K562 (cell line): ENCODE measurements around the gene NREP. TPM values are rescaled to one million over a fixed set of nuclear protein-coding genes. Genes with fewer than 3 reads are reported as not detected.

ENCODE experiments used
- ATAC-seq: fragments of 200-7000 bp; cut with Tn5 transposase; 3 replicates; pipeline ENCODE4 v1.9.1; 2020; ENCODE audit warnings: moderate library complexity
- BruUV-seq: library from RNA; stranded (reverse); fragments of 400-500 nt; replicated peaks from 2 replicates; lab custom pipeline; 2021; lab: Mats Ljungman, UMichigan
- CTCF ChIA-PET: fragments of 300-600 bp; formaldehyde crosslinking; extraction: SDS; loops from one replicate; lab custom pipeline; 2021; ENCODE audit warnings: low intra/inter-chr PET ratio; lab: Yijun Ruan, JAX
- POLR2A ChIA-PET: fragments of 300-600, 350-650 bp; sonication (Branson Sonifier 250); formaldehyde crosslinking; extraction: SDS; loops from one replicate; lab custom pipeline; 2021; ENCODE audit warnings: antibody characterized with exemption, inconsistent platforms; lab: Yijun Ruan, JAX
- DNase-seq, 4 experiments: peaks; one replicate each; pipeline versions ENCODE4 v3.0.0 to v3.0.0-alpha.2; 2011 to 2018; ENCODE audit warnings: low spot score in 3 of 4, mixed read lengths in 3 of 4; ENCODE audit errors: extremely low read depth in 1 of 4
- FAIRE-seq: peaks from 2 replicates; lab custom pipeline; 2011; peaks lifted over from hg19 to GRCh38; lab: Jason Lieb, UNC
- H2AFZ ChIP-seq: 2 replicates; pipeline ENCODE4 v1.6.0; 2011; ENCODE audit warnings: low read depth, low read length, control low read depth, inconsistent platforms
- H3K27ac ChIP-seq: fragments of 200-600 bp; 3 replicates; pipeline ENCODE4 v1.8.0; 2011; ENCODE audit warnings: low read depth, mild to moderate bottlenecking, control low read depth, inconsistent platforms, low read length, moderate library complexity, mixed read lengths; ENCODE audit errors: extremely low read depth
- H3K27me3 ChIP-seq, 2 experiments: fragments of 300-600 bp in 1 of 2; 2 replicates in 1 of 2; 3 replicates in 1 of 2; pipeline versions ENCODE4 v1.6.0 to v1.8.0; 2011; ENCODE audit warnings: inconsistent platforms in 2 of 2, low read length in 2 of 2, mild to moderate bottlenecking in 1 of 2, mixed read lengths in 1 of 2, moderate library complexity in 1 of 2; ENCODE audit not compliant: control insufficient read depth in 2 of 2, insufficient read depth in 2 of 2
- H3K36me3 ChIP-seq: fragments of 300-600 bp; 3 replicates; pipeline ENCODE4 v1.8.0; 2011; ENCODE audit warnings: mild to moderate bottlenecking, low read length, inconsistent platforms; ENCODE audit not compliant: control insufficient read depth, insufficient read depth
- H3K4me1 ChIP-seq, 2 experiments: fragments of 200-600 bp in 1 of 2; replicated peaks in 1 of 2; 2 replicates in 1 of 2; 3 replicates in 1 of 2; pipeline versions ENCODE4 v1.5.1 to v1.8.0; 2011; ENCODE audit warnings: inconsistent platforms in 2 of 2, low read length in 2 of 2, mild to moderate bottlenecking in 1 of 2, mixed read lengths in 1 of 2, moderate library complexity in 1 of 2; ENCODE audit not compliant: control insufficient read depth in 2 of 2, insufficient read depth in 2 of 2
- H3K4me2 ChIP-seq: 2 replicates; pipeline ENCODE4 v1.6.1; 2011; ENCODE audit warnings: low read length, control low read depth, inconsistent platforms, mixed read lengths; ENCODE audit not compliant: insufficient read depth
- H3K4me3 ChIP-seq: fragments of 200-600 bp; sonication (generic), shearing (Covaris generic); 2 replicates; pipeline ENCODE4 v1.5.1; 2016; ENCODE audit warnings: control low read depth, inconsistent platforms
- H3K79me2 ChIP-seq: fragments of 200-600 bp; 3 replicates; pipeline ENCODE4 v1.8.0; 2011; ENCODE audit warnings: low read length, inconsistent platforms; ENCODE audit not compliant: control insufficient read depth, insufficient read depth
- H3K9ac ChIP-seq, 2 experiments: 2 replicates each; pipeline versions ENCODE4 v1.6.0 to v1.6.1; 2011; ENCODE audit warnings: low read depth in 2 of 2, low read length in 2 of 2, control low read depth in 1 of 2, inconsistent platforms in 1 of 2, mild to moderate bottlenecking in 1 of 2, mixed read lengths in 1 of 2; ENCODE audit not compliant: insufficient read depth in 1 of 2
- H3K9me1 ChIP-seq: one replicate; pipeline ENCODE4 v1.6.0; 2011; ENCODE audit warnings: inconsistent platforms, mild to moderate bottlenecking, low read length, moderate library complexity; ENCODE audit not compliant: control insufficient read depth, insufficient read depth
- H3K9me3 ChIP-seq: replicated peaks from 2 replicates; pipeline ENCODE4 v1.5.1; 2011; ENCODE audit warnings: low read depth, low read length, inconsistent platforms; ENCODE audit not compliant: control insufficient read depth, insufficient read depth
- H4K20me1 ChIP-seq: replicated peaks from 2 replicates; pipeline ENCODE4 v1.6.1; 2011; ENCODE audit warnings: low read length, inconsistent platforms, mixed read lengths; ENCODE audit not compliant: control insufficient read depth, insufficient read depth
- ARHGAP35 ChIP-seq: fragments of 450-650 bp; IDR thresholded peaks from 2 replicates; pipeline ENCODE4 v1.6.1; 2018; ENCODE audit not compliant: partially characterized antibody
- C11orf30 ChIP-seq: fragments of 450-650 bp; IDR thresholded peaks from 2 replicates; pipeline ENCODE4 v1.6.1; 2016; ENCODE audit warnings: low read depth, mild to moderate bottlenecking
- CBX2 ChIP-seq: fragments of 200-600 bp; sonication (generic); IDR thresholded peaks from one replicate; pipeline ENCODE4 v1.6.1; 2012; ENCODE audit warnings: mild to moderate bottlenecking, low read length, inconsistent platforms; ENCODE audit not compliant: insufficient read depth, poor library complexity, severe bottlenecking
- CHD1 ChIP-seq: fragments of 200-600 bp; sonication (generic); IDR thresholded peaks from one replicate; pipeline ENCODE4 v1.6.1; 2012; ENCODE audit warnings: mild to moderate bottlenecking, moderate library complexity, low read length, inconsistent platforms
- COPS2 ChIP-seq: fragments of 450-650 bp; conservative IDR thresholded peaks from 2 replicates; pipeline ENCODE4 v1.6.1; 2016; ENCODE audit warnings: mild to moderate bottlenecking, moderate library complexity
- HSF4 ChIP-seq: fragments of 250-450 bp; sonication (Bioruptor Pico); IDR thresholded peaks from 2 replicates; pipeline ENCODE4 v2.1.2; 2022; ENCODE audit warnings: mild to moderate bottlenecking, moderate library complexity, borderline replicate concordance
- NR4A1 ChIP-seq, 2 experiments: fragments of 250-450 bp in 1 of 2; fragments of 450-650 bp in 1 of 2; sonication (Bioruptor Pico) in 1 of 2; IDR thresholded peaks; 2 replicates each; pipeline versions ENCODE4 v1.4.0 to v1.6.1; 2016 to 2020; ENCODE audit warnings: mild to moderate bottlenecking in 2 of 2, missing compliant biosample characterization in 1 of 2, missing genetic modification characterization in 1 of 2, moderate library complexity in 1 of 2
- PCBP1 ChIP-seq: fragments of 200-400 bp; formaldehyde crosslinking; IDR thresholded peaks from 2 replicates; pipeline ENCODE4 v1.6.1; 2018; ENCODE audit warnings: mild to moderate bottlenecking, low read depth, low read length; ENCODE audit not compliant: poor library complexity, severe bottlenecking
- PRMT5 ChIP-seq: sonication (generic); formaldehyde crosslinking; IDR thresholded peaks from 2 replicates; pipeline ENCODE4 v1.5.0; 2020; ENCODE audit warnings: missing genetic modification reagents
- RBBP5 ChIP-seq: fragments of 200-600 bp; sonication (generic); IDR thresholded peaks from 2 replicates; pipeline ENCODE4 v1.6.1; 2012; ENCODE audit warnings: borderline replicate concordance, mild to moderate bottlenecking, low read length, control low read depth, inconsistent platforms; ENCODE audit not compliant: insufficient read depth, poor library complexity, severe bottlenecking
- TCF7 ChIP-seq: sonication (generic); IDR thresholded peaks from 2 replicates; pipeline ENCODE4 v1.6.1; 2016; ENCODE audit warnings: antibody characterized with exemption, borderline replicate concordance
- ZNF354B ChIP-seq: fragments of 250-450 bp; sonication (Bioruptor Pico); IDR thresholded peaks from 2 replicates; pipeline ENCODE4 v1.4.0; 2020
- ZNF644 ChIP-seq: fragments of 200-800 bp; sonication (Bioruptor generic); IDR thresholded peaks from 2 replicates; pipeline ENCODE4 v1.6.1; 2016; ENCODE audit warnings: low read depth, missing genetic modification characterization, missing compliant biosample characterization
- ZNF707 ChIP-seq: fragments of 250-450 bp; sonication (Bioruptor Pico); conservative IDR thresholded peaks from 2 replicates; pipeline ENCODE4 v1.8.0; 2022; ENCODE audit warnings: inconsistent platforms, mild to moderate bottlenecking, moderate library complexity
- WGBS: fragments of 100-300 bp; shearing (Covaris generic); methylation state at CpG from one replicate; pipeline ENCODE4 v1.1.6; 2016; ENCODE audit warnings: low coverage, mixed read lengths; ENCODE audit not compliant: insufficient coverage; ENCODE audit errors: missing lambda C conversion rate; 5-methylcytosine and 5-hydroxymethylcytosine counted together
- in situ Hi-C: fragments of 300-500 bp; cut with MboI; formaldehyde crosslinking; loops from 4 replicates; pipeline ENCODE4 v1.15.0; 2018; ENCODE audit warnings: inconsistent platforms, mixed read lengths
- intact Hi-C: fragments of 100-400 bp; cut with micrococcal nuclease; formaldehyde crosslinking; loops from 2 replicates; pipeline ENCODE4 v1.14.2; 2022
- polyA plus RNA-seq, 8 experiments: library from polyadenylated mRNA; depleted of rRNA in 4 of 8; stranded (reverse) in 5 of 8; unstranded in 3 of 8; fragments of >200 nt; fragmentation: Nextera tagmentation in 2 of 8; fragmentation: Illumina TruSeq in 1 of 8; extraction: Ambion mirVana in 2 of 8; extraction: Trizol in 1 of 8; gene quantifications; 2 replicates each; pipeline versions ENCODE4 v1.2.1 to v1.2.3, GENCODE V29; 2011 to 2014; ENCODE audit warnings: inconsistent platforms in 1 of 8, missing spikeins in 1 of 8
- total RNA-seq, 7 experiments: library from RNA; depleted of rRNA in 6 of 7; stranded (reverse); fragments of >200 nt in 6 of 7; fragmentation: Illumina TruSeq in 2 of 7; extraction: Trizol in 2 of 7; gene quantifications; 2 replicates each; pipeline versions ENCODE4 v1.2.1 to v1.2.3, GENCODE V29; 2011 to 2021; ENCODE audit warnings: low replicate concordance in 1 of 7
- TF ChIP-seq, protein P1 (sequence below): fragments of 450-650 bp; formaldehyde crosslinking; IDR thresholded peaks from 2 replicates; pipeline ENCODE4 v1.4.0; 2020; ENCODE audit warnings: mild to moderate bottlenecking, moderate library complexity
- TF ChIP-seq, protein P2 (sequence below), 3 experiments: IDR thresholded peaks in 2 of 3; conservative IDR thresholded peaks in 1 of 3; 2 replicates each; pipeline ENCODE4 v1.5.1; 2011 to 2012; ENCODE audit warnings: low read length in 3 of 3, mild to moderate bottlenecking in 3 of 3, control low read depth in 2 of 3, improper control_type of control experiment in 1 of 3, inconsistent platforms in 1 of 3, low read depth in 1 of 3, mixed read lengths in 1 of 3, moderate library complexity in 1 of 3; ENCODE audit not compliant: insufficient read depth in 2 of 3
- TF ChIP-seq, protein P3 (sequence below): fragments of 450-650 bp; conservative IDR thresholded peaks from 2 replicates; pipeline ENCODE4 v1.6.1; 2016; ENCODE audit warnings: missing genetic modification characterization, low read depth, mild to moderate bottlenecking, control low read depth, missing compliant biosample characterization

NREP gene
- total and polyA plus RNA-seq, 9 of the 15 experiments (the other 6 are each of a cell fraction or from before 2014, with no cell fraction given) = 0.08 to 0.58 (median 0.23) TPM; not detected in 1

DNA sequence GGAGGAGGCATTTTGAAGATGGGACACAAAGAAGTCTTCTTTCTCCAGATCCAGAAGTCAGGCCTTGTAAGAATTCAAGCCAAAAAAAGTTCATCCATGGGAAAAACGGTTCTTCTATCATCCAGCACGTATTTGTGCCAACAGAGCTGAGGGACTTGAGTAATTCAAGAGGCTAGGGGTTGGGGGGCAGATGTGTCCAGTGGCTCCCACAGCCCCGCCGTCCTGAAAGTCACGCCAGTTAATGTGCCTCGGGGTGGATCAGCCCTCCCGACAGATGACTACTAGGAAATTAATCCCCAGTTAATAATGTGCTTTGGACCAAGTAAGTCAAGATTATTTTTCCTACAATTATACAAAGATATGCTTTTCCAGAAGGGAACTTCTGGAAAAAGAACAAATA lies 23.4 kb downstream of the NREP start:
- DNase-seq = no peak
- Histone ChIP-seq H3K79me2 (no peaks in the 10 kb centered on the region), H3K4me3 (no peak overlapping the region), H3K27me3 (no peaks in the 10 kb centered on the region), H3K27ac (no peak overlapping the region), H3K4me2 (no peak overlapping the region), H3K9me3 (no peaks in the 10 kb centered on the region), H3K9ac (no peak overlapping the region), H4K20me1 (no peaks in the 10 kb centered on the region)
- POLR2A ChIA-PET = no interaction called here
- no TSS peak for BruUV-seq
- CTCF ChIA-PET = no interaction called here
- no peak for FAIRE-seq
- in situ Hi-C loops = no loop called here
- TF ChIP-seq PRMT5 (CRISPR knock-in tag) (no peak), ARHGAP35 (no peak), TCF7 (no peak), ZNF707 (CRISPR knock-in tag) (no peak), C11orf30 (no peak), CBX2 (no peak), NR4A1 (CRISPR knock-in tag; IDR thresholded peaks at IDR 0.05) (no peak), NR4A1 (tag; IDR thresholded peaks at IDR 0.05) (no peak), ZNF354B (CRISPR knock-in tag) (no peak), CHD1 (no peak), COPS2 (no peak), ZNF644 (tag) (no peak), PCBP1 (no peak), HSF4 (CRISPR knock-in tag) (no peak), RBBP5 (no peak)
- TF ChIP-seq, protein P1, sequence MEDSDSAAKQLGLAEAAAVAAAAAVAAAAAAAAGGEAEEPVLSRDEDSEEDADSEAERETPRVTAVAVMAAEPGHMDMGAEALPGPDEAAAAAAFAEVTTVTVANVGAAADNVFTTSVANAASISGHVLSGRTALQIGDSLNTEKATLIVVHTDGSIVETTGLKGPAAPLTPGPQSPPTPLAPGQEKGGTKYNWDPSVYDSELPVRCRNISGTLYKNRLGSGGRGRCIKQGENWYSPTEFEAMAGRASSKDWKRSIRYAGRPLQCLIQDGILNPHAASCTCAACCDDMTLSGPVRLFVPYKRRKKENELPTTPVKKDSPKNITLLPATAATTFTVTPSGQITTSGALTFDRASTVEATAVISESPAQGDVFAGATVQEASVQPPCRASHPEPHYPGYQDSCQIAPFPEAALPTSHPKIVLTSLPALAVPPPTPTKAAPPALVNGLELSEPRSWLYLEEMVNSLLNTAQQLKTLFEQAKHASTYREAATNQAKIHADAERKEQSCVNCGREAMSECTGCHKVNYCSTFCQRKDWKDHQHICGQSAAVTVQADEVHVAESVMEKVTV = no peak
- TF ChIP-seq, protein P2, sequence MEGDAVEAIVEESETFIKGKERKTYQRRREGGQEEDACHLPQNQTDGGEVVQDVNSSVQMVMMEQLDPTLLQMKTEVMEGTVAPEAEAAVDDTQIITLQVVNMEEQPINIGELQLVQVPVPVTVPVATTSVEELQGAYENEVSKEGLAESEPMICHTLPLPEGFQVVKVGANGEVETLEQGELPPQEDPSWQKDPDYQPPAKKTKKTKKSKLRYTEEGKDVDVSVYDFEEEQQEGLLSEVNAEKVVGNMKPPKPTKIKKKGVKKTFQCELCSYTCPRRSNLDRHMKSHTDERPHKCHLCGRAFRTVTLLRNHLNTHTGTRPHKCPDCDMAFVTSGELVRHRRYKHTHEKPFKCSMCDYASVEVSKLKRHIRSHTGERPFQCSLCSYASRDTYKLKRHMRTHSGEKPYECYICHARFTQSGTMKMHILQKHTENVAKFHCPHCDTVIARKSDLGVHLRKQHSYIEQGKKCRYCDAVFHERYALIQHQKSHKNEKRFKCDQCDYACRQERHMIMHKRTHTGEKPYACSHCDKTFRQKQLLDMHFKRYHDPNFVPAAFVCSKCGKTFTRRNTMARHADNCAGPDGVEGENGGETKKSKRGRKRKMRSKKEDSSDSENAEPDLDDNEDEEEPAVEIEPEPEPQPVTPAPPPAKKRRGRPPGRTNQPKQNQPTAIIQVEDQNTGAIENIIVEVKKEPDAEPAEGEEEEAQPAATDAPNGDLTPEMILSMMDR (IDR thresholded peaks at IDR 0.05 in 2 of 3, conservative IDR thresholded peaks at IDR 0.05 in 1 of 3; ENCODE audit: insufficient read depth in 2 of 3, low read depth in 1 of 3, low read length in 3 of 3) = no peak
- TF ChIP-seq, protein P3, sequence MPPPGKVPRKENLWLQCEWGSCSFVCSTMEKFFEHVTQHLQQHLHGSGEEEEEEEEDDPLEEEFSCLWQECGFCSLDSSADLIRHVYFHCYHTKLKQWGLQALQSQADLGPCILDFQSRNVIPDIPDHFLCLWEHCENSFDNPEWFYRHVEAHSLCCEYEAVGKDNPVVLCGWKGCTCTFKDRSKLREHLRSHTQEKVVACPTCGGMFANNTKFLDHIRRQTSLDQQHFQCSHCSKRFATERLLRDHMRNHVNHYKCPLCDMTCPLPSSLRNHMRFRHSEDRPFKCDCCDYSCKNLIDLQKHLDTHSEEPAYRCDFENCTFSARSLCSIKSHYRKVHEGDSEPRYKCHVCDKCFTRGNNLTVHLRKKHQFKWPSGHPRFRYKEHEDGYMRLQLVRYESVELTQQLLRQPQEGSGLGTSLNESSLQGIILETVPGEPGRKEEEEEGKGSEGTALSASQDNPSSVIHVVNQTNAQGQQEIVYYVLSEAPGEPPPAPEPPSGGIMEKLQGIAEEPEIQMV (tag) = no peak
- TF ChIP-seq, all 486 proteins: peak for 0
- no peak for ATAC-seq
- WGBS = 1% methylated on average over 7 of the region's 7 CpGs
- no peaks in the 10 kb centered on the region for H3K4me1 ChIP-seq
- intact Hi-C loops = no loop called here
- no peaks in the 10 kb centered on the region for H3K9me1 ChIP-seq
- no peaks in the 10 kb centered on the region for H3K36me3 ChIP-seq
- H2AFZ ChIP-seq = no peak overlapping the region
